SK-N-SH treated with all-trans-retinoic acid at 6 μM for 48 hours (cell line): Measurements from ENCODE around the gene LRMDA.

Source experiments
- CSDC2 ChIP-seq: fragments of 250-450 bp; sonication (Bioruptor Pico); IDR thresholded peaks from 2 replicates; pipeline ENCODE4 v1.5.0; 2020; ENCODE audit warnings: mild to moderate bottlenecking, moderate library complexity
- ISL1 ChIP-seq: fragments of 250-450 bp; sonication (Bioruptor Pico); IDR thresholded peaks from 2 replicates; pipeline ENCODE4 v2.1.2; 2022; ENCODE audit warnings: mild to moderate bottlenecking, moderate library complexity
- TCF4 ChIP-seq: fragments of 250-450 bp; sonication (Bioruptor Pico); IDR thresholded peaks from 2 replicates; pipeline ENCODE4 v1.8.0; 2021; ENCODE audit warnings: mild to moderate bottlenecking, moderate library complexity, borderline replicate concordance
- TSHZ2 ChIP-seq: fragments of 250-450 bp; sonication (Bioruptor Pico); IDR thresholded peaks from 2 replicates; pipeline ENCODE4 v1.5.0; 2020; ENCODE audit warnings: mild to moderate bottlenecking, moderate library complexity
- ZC3H10 ChIP-seq: fragments of 250-450 bp; sonication (Bioruptor Pico); IDR thresholded peaks from 2 replicates; pipeline ENCODE4 v1.5.1; 2021; ENCODE audit warnings: mild to moderate bottlenecking, moderate library complexity
- TF ChIP-seq, protein P1 (sequence below): fragments of 250-450 bp; sonication (Bioruptor Pico); IDR thresholded peaks from 2 replicates; pipeline ENCODE4 v1.5.1; 2020; ENCODE audit warnings: low read depth, mild to moderate bottlenecking, moderate library complexity
- TF ChIP-seq, protein P2 (sequence below): fragments of 250-450 bp; sonication (Bioruptor Pico); IDR thresholded peaks from 2 replicates; pipeline ENCODE4 v1.5.1; 2021; ENCODE audit warnings: mild to moderate bottlenecking, moderate library complexity
- TF ChIP-seq, protein P3 (sequence below): fragments of 250-450 bp; sonication (Bioruptor Pico); IDR thresholded peaks from 2 replicates; pipeline ENCODE4 v1.8.0; 2021; ENCODE audit warnings: low read depth, mild to moderate bottlenecking, moderate library complexity, borderline replicate concordance
- TF ChIP-seq, protein P4 (sequence below): fragments of 250-450 bp; sonication (Bioruptor Pico); IDR thresholded peaks from 2 replicates; pipeline ENCODE4 v1.8.0; 2020; ENCODE audit warnings: mild to moderate bottlenecking, moderate library complexity, borderline replicate concordance

DNA sequence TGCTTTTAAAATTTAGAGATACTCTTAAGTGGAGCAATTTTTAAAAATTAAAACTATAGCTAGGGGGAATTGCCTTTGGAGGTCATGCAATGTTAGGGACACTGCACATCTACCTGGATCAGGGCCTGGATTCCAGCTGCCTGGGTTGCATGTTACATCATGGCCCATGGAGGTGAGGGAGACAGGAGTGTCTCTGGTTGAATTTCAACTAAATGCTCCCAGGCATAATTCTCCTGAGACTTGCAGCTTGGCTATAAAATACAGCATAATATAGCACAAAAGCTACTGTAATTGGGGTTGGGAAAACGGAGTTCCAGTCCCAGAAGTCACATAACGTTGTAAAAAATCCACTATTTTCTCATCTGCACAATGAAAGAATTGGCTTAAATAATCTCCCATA is 782.5 kb downstream of the LRMDA start:
- TF ChIP-seq ISL1 (CRISPR knock-in tag) (no peak), TSHZ2 (CRISPR knock-in tag) (no peak), TCF4 (CRISPR knock-in tag) (no peak), CSDC2 (CRISPR knock-in tag) (no peak), ZC3H10 (CRISPR knock-in tag) (no peak)
- TF ChIP-seq, protein P1, sequence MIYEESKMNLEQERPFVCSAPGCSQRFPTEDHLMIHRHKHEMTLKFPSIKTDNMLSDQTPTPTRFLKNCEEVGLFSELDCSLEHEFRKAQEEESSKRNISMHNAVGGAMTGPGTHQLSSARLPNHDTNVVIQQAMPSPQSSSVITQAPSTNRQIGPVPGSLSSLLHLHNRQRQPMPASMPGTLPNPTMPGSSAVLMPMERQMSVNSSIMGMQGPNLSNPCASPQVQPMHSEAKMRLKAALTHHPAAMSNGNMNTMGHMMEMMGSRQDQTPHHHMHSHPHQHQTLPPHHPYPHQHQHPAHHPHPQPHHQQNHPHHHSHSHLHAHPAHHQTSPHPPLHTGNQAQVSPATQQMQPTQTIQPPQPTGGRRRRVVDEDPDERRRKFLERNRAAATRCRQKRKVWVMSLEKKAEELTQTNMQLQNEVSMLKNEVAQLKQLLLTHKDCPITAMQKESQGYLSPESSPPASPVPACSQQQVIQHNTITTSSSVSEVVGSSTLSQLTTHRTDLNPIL (CRISPR knock-in tag), result no peak
- TF ChIP-seq, protein P2, sequence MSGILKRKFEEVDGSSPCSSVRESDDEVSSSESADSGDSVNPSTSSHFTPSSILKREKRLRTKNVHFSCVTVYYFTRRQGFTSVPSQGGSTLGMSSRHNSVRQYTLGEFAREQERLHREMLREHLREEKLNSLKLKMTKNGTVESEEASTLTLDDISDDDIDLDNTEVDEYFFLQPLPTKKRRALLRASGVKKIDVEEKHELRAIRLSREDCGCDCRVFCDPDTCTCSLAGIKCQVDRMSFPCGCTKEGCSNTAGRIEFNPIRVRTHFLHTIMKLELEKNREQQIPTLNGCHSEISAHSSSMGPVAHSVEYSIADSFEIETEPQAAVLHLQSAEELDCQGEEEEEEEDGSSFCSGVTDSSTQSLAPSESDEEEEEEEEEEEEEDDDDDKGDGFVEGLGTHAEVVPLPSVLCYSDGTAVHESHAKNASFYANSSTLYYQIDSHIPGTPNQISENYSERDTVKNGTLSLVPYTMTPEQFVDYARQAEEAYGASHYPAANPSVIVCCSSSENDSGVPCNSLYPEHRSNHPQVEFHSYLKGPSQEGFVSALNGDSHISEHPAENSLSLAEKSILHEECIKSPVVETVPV (CRISPR knock-in tag), result no peak
- TF ChIP-seq, protein P3, sequence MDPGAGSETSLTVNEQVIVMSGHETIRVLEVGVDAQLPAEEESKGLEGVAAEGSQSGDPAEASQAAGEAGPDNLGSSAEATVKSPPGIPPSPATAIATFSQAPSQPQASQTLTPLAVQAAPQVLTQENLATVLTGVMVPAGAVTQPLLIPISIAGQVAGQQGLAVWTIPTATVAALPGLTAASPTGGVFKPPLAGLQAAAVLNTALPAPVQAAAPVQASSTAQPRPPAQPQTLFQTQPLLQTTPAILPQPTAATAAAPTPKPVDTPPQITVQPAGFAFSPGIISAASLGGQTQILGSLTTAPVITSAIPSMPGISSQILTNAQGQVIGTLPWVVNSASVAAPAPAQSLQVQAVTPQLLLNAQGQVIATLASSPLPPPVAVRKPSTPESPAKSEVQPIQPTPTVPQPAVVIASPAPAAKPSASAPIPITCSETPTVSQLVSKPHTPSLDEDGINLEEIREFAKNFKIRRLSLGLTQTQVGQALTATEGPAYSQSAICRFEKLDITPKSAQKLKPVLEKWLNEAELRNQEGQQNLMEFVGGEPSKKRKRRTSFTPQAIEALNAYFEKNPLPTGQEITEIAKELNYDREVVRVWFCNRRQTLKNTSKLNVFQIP (CRISPR knock-in tag), result no peak
- TF ChIP-seq, protein P4, sequence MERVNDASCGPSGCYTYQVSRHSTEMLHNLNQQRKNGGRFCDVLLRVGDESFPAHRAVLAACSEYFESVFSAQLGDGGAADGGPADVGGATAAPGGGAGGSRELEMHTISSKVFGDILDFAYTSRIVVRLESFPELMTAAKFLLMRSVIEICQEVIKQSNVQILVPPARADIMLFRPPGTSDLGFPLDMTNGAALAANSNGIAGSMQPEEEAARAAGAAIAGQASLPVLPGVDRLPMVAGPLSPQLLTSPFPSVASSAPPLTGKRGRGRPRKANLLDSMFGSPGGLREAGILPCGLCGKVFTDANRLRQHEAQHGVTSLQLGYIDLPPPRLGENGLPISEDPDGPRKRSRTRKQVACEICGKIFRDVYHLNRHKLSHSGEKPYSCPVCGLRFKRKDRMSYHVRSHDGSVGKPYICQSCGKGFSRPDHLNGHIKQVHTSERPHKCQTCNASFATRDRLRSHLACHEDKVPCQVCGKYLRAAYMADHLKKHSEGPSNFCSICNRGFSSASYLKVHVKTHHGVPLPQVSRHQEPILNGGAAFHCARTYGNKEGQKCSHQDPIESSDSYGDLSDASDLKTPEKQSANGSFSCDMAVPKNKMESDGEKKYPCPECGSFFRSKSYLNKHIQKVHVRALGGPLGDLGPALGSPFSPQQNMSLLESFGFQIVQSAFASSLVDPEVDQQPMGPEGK (CRISPR knock-in tag), result no peak
